Smooth muscle cell of the brain vasculature (primary cell): ENCODE results near the gene NAPB.

Experiments
- DNase-seq: peaks from one replicate; pipeline ENCODE4 v3.0.0-alpha.2; 2012; ENCODE audit warnings: low read depth, low spot score

Gene NAPB

DNA sequence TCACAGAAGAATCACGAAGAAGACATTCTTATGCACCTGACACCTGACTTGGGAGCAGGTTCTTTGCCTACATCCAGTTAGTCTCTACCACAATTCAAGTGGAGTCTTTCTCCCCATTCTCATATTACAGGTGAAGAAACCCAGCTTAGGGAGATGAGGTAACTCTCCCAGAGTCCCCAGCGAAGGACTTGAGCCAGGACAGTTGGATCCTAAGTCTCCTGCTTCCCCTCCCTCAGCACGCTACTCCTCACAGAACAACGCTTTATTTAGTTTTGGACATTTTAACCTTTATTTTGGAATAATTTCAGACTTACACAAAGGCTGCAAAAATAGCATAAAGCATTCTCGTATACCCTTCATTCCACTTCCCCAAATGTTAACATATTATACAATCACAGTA is 17.4 kb upstream of the NAPB start:
- no peak for DNase-seq

DNA sequence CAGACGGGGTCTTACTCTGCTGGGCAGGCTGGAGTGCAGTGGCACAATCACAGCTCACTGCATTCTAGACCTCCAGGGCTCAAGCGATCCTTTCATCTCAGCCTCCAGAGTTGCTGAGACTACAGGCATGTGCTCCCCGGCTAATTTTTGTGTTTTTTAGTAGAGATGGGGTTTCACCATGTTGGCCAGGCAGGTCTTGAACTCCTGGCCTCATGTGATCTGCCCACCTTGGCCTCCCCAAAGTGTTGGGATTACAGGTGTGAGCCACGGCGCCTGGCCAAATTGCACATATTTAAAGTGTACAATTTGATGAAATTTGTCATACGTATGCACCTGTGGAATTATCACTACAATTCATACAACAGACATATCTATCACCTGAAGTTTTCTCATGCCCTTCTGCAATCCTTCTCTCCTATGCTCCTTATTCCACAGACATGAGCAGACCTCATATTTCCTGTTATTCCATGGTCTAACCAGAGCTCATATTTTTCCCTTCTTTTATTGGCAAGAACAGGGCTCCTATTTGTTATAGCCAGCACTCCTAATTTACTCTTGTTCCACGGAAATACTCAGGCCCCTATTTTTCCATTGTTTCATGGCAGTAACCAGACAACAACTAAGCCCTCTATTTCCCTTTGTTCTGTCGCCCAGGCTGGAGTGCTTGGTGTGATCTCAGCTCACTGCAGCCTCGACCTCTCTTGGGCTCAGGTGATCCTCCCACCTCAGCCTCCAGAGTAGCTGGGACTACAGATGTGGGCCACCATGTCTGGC is 16.0 kb upstream of the NAPB start:
- DNase-seq: no peak

DNA sequence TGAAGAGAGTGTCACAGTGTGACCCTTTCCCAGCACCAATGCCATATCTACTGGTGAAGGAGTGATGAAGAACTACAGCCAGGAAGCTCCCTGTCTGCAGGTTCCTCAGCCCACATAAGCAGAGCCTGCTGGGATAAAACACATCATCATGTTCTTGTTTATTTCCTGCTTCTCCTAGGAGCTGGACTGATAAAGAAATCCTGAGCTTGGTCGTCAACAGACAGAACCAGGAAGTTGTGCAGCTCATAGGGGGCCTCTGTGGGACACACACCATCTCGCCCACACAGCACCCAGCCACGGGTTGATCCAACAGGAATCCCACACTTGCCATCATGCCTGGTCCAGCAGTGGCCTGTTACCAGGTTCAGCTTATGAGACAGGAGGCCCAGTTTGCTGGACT is 15.4 kb upstream of the NAPB start:
- DNase-seq: no peak

GRCh38 chr20:23435626-23436539 is 14.6 kb upstream of the NAPB start:
- no peak for DNase-seq

DNA sequence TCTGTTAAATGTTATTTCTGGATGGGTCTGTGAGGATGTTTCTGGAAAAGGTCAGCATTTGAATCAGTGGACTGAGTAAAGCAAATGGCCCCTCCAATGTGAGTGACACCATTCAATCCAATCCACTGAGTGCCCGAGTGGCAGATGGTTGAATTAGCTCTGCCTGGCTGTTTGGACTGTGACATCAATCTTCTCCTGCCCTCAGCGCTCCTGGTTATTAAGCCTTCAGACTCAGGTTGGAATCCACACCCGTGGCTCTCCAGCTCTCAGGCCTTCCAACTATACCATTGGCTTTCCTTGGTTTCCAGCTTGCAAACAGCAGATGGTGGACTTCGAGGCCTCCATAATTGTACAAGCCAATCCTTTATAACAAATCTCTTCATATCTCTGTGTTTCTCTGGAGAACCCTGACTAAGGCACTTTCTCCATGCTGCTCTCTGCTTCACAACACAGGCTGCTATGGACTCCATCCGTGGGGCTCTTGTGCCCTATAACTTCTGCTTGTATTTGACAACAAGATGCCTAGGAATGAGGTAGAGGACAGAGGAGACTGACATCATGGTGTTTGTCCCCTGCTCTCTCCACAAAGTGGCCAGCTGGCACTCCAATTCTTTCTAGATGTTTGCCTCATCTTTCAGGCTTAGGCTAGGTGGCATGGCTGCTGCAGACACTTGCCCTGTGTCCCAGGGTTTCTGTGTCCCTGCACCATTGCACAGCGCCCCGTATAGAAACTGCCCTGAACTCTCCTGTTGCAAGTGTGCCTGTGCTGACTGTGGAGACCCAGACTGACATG is 13.4 kb upstream of the NAPB start:
- DNase-seq: no peak

DNA sequence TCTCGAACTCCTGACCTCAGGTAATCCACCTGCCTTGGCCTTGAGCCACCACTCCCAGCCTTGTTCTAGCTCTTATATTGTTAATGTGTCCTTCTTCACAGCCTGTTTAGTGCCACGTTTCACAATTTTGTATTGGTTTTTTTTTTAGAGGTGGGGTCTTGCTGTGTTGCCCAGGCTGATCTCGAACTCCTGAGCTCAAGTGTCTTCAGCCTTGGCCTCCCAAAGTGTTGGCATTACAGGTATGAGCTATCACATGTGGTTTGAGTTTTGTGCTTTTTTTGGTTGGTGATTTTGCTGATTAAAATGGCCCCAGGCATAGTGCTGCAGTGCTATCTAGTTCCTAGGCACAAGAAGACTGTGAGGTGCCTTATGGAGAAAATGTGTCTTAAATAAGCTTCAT is 12.3 kb upstream of the NAPB start:
- DNase-seq: no peak

DNA sequence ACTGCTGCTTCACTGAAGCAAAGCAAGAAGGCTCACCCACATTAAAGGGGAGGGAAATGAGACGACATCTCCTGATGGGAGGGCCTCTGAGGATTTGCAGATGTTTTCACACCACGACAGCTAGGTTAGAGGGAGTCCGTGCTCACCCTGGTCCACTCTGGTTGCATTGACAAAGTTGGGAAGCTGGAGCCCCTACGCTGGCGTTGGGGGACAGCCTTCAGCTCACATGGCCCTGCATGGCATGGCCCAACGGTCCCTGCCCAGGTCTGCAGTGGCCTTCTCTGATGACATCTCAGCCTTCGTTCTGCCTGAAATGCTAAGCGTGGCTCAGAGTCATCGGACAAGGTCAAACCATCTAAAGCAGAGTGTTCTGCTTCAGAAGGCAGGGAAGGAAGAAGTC is 3.8 kb upstream of the NAPB start:
- DNase-seq: no peak

GRCh38 chr20:23419995-23420901 is 1.0 kb downstream of the NAPB start:
- DNase-seq: peak; percentile 18

DNA sequence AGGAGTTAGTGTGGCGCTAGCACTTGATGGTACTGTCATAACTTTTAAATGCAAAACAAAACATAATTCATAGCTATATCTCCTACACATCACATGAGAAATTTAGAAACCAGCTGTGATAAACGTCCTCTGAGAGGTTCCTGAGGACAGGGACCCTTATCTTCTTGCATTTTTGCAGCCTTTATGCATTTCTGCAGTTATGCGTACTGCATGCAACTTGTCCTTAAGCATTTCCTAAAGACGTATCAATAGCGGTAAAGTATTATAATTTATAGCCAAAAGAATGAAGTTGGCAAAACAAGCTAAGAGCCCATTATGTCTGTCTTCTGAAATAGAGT is 1.7 kb downstream of the NAPB start:
- DNase-seq: no peak

- no peak for DNase-seq
Measured at GRCh38 chr20:23417861-23418260, 3.4 kb downstream of the NAPB start.

GRCh38 chr20:23415959-23416583 is 5.2 kb downstream of the NAPB start:
- no peak for DNase-seq

GRCh38 chr20:23415555-23415954 is 5.7 kb downstream of the NAPB start:
- no peak for DNase-seq

DNA sequence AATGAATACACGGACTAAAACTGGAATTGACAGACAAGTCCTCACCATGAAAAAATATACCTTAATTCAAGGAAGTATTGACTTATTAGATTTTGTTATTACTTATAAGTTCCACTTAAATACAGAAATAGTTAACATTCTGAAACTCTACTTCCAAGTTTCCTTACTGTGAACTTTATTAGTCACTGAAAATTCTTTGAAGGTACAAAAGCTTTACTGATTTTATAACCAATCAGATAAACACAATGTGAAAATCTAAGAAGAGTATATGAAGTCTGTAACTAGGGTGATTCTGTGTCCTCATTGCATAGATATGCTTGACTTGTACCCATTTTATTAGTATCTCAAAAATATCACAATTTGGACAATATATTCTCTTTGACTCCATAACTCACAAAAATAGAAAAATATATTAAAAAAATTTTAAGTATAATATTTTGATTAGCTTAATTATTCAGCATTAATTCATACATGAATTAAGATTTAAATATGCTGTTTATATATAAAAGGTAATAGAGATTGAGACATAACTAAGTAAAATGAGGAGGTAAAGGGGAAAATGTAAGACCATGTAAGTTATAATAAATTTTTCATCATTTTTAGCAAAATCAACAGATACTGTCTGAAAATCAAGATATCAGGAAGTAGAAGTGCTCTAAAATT is 6.6 kb downstream of the NAPB start:
- DNase-seq: no peak

DNA sequence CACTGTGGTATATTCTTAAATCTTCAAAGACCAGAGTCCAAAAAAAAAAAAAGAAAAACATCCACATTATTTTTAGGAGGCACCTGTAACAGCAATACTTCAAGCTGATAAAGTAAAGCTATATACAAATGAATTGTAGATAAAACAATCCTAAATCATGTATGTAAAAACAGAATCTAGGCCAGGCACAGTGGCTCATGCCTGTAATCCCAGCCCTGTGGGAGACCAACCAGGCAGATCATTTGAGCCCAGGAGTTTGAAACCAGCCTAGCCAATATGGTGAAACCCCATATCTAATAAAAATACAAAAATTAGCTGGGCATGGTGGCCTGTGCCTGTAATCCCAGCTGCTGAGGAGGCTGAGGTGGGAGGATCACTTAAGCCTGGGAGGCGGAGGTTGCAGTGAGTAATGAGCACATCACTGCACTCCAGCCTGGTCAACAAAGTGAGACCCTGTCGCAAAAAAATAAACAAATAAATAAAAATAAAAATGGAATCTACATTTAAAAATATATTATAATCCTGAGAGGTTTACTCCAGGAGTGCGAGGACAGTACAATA is 7.3 kb downstream of the NAPB start:
- no peak for DNase-seq

DNA sequence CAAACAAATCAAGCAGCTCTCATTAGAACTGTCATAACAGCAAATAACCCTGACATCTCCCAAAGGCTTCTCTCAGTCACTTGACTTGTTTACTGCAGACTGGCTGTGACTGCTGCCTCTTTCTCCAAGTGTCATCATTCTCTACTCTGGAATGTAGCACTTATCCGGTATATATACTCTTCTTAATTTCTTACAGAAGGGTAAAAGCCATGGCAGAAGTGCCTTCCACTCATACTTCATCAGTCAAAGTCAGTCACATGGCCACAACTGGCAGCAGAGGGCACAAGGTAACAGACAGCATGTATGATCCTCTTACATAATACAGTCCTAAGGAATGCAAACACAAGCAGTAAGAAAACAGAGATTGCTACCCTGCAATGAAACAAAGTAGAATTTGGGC is 9.3 kb downstream of the NAPB start:
- DNase-seq: no peak

DNA sequence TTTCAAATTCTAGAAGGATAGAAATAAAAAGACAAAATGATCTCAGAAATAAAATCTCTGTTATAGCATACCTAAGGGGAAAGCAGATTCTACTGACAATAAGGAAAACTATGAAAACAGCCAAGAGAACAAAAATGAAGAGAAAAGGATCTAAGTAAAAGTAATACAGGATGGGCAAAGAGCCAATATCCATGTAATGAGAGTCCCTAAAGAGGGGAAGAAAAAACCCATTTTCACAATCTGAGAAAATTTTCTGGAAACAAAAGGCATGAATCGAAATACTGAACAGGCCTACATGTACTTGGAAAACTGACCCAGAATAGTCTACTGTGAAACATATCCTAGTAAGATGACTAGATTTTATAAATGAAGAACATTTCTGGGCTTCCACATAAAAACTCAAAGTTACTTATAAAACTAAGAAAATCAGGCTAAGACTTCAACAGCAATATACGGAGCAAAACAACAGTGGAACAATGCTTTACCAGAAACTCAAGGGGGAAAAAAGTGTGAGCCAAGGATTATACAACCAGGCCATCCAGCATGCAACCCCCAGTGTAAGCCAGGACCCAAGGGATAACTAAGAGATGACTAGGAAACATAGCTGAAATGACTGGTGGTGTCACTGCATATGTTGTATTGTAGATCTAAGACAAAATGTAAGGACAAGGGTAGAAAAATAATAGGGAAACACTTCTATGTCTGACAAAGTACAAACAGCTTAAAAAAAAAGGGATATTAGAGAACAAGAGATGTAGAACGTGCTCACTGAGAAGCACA is 10.2 kb downstream of the NAPB start:
- DNase-seq: no peak

- DNase-seq: no peak
Measured at GRCh38 chr20:23409800-23410199, 11.5 kb downstream of the NAPB start.

GRCh38 chr20:23408957-23409356 is 12.3 kb downstream of the NAPB start:
- DNase-seq: no peak
